HL-60/S4 (cell line): ENCODE data around the gene TYSND1.
"Not testable (repeated sequence)": the region's sequence is repeated elsewhere in the genome, so short reads cannot be mapped to it uniquely, and the experiment has no call there.

Source experiments
- in situ Hi-C: fragments of 300-500 bp; cut with MboI; formaldehyde crosslinking; loops from 2 replicates; pipeline ENCODE4 v1.14.3; 2022; ENCODE audit warnings: low sequenced_read_pairs

The TYSND1 gene

DNA sequence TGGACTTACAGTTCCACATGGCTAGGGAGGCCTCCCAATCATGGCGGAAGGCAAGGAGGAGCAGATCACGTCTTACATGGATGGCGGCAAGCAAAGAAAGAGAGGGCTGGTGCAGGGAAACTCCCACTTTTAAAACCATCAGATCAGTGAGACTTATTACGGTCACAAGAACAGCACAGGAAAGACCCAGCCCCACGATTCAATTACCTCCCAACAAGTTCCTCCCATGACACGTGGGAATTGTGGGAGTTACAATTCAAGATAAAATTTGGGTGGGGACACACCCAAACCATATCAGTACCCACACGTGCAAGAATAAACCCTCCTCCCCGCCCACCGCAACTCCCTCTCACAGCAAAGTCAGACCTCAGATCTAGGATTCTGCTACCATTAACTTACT lies 9.4 kb downstream of the TYSND1 start:
- in situ Hi-C loops = no loop called here

DNA sequence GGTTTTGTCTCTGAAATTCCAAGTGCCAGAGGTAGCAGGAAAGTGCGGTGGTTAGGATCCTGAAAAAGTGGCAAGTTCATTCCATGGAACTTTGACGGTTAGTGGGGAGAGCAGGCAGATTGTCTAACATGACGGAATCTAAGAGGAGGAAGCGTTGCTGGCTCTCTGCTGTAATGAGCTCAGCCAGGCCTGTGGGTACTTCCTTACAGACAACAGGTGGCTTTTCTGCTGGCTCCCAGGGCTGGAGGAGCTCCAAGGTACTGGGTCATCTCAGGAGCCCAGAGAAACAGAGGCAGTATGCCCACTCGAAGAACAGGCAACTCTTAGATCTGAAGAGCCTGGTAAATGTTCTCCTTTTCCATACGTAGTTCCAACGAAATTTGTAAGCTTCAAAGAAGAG lies 10.8 kb downstream of the TYSND1 start:
- in situ Hi-C loops = no loop called here

DNA sequence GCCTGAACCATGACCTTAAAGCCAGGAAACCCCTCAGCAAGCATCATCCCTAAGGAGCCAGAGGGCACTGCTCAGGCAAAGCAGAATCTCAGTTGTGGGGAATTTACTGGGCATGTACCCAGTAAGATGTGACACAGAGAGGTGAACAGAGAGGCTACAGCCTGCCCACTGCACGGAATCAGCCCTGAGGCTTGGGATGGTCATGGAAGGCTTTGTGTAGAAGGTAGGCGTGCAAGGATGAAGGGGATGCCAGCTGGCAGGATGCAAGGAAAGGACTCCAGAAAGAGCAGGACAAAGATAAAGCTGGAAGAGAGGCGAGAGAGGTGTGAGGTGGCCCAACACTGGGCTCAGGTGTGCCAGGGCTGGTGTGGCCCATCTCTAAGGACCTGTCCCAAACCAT lies 11.5 kb downstream of the TYSND1 start:
- in situ Hi-C loops = no loop called here

DNA sequence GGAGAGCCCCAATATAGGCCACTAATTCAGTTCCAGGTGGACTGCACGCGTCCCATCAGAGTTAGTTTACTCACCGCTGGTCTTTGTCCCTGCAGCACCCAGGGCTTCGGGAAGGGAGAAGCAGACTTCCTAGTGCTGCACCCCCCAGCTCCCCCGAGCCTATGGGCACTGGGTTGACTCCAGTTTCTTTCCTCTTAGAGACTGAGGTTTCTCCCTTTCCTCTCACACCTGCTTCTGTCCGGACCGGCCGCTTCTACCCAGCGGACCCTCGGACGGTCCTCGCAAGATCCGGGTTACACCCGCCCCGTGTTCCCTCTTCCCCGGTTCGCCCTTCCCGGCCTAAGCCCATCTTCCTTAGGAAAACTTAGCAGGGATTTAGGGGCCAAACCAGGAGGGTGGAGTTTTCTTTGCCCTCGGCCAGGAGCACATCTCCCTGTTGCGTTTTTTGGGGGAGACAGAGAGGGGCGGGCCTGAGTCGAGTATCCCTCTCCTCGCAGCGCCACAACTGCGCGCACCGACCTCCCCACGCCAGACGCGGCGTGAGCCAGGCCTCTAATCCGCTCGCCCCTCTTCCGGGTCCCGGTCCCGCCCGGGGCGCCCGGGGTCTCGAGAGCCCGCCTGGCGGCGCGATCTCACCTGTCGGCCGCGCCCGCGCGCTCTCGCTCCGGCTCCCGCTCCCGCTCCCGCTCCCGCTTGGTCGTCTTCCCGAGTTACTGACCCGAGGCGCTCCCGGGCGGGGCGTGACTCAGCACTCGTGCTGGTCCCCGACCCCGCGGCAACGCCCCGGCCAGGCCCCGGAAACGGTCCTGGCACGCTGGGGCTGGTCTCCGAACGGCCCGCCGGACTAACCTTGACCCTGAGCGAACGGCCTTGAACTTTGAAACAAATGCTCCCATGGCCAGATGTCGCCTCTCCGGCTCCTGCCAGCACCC lies 14.1 kb downstream of the TYSND1 start, which contains the start of gene AIFM2:
TSS of gene AIFM2 (minus strand) at position 728 of the 932 bp plus-strand sequence. CDS start 8,741 bp downstream, outside the sequence.
- in situ Hi-C loops = no loop called here

DNA sequence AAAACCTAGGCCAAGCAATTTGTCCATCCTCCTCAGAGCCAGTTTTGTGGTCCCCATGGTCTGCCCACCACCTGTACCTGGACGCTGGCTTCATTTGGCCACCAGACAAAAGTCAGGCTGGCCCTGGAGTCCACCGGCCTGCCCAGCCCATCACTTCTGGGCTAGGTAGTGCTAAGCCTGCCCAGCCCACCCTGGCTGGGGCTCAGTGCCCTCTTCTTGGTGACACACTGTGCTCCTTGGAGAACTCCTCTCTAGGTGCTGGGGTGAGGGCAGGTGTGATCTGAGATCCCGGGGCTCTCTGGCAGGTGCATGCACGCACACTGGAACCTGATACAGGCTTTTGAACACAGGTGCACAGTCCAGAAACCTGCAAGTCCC lies 15.0 kb downstream of the TYSND1 start:
- in situ Hi-C loops = no loop called here

DNA sequence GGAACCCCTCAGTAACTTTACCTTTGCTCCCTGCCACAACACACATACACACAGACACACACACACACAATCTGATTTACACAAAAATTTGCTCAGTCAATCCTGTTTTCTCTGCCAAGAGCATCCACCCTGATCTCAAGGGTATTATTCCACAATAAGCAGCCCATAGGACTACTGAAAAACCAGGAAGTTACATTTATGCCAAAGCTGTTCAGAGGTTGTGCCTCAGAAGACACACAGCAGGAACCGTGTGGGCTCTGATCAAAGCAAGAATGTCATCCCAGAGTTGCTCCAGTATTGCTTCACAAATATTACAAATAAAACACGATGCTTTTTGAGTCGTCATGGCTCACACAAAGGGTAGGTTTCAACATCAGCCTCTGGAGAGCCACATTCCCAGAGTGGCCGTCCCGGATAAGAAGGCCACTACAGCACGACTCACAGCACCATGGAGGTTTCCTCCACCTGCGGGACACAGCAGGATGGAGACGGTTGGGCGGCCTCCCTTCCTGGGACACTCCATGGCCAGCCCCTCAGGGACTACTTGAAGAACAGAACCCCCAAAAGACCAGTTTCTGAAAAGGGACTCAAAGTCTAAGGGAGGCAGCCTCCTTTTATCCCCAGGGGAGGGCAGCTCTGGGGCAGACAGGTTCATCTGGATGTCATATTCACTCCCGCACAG lies 15.5 kb downstream of the TYSND1 start:
- in situ Hi-C loops = no loop called here

GRCh38 chr10:70126700-70127395 lies 19.7 kb downstream of the TYSND1 start:
- in situ Hi-C loops = no loop called here

DNA sequence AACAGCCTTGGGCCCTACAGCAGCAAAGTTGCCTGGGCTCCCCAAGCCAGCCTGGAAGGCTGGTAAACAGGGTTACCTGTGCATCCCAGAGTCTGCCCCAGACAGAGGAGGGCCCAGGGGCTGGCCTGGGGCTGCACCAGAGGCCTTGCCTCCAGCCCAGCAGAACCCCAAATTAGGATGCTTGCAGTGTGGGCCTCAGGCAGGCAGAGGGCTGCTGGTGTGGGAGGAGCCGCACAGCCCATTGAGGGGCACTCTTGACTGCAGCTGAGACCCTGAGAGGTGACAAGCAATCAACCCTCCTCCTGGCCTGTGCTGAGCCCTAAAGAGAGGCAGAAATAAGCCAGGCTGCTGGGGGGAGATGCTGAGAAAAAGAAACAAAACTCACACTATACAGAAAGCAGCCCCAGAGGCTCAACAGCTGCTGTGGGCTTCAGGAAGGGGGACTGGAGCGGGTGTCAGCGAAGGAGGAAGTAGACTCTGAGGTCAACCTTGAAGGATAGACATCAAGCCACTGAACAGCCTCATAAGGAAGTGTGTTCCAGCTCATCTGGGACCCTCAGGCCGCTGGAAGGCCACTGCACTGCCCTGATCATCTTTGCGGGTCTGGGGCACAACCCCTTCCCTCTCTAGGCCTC lies 20.5 kb downstream of the TYSND1 start:
- in situ Hi-C loops = no loop called here

GRCh38 chr10:70124918-70125317 lies 21.6 kb downstream of the TYSND1 start:
- in situ Hi-C loops = no loop called here

GRCh38 chr10:70124415-70124814 lies 22.1 kb downstream of the TYSND1 start:
- in situ Hi-C loops = no loop called here

DNA sequence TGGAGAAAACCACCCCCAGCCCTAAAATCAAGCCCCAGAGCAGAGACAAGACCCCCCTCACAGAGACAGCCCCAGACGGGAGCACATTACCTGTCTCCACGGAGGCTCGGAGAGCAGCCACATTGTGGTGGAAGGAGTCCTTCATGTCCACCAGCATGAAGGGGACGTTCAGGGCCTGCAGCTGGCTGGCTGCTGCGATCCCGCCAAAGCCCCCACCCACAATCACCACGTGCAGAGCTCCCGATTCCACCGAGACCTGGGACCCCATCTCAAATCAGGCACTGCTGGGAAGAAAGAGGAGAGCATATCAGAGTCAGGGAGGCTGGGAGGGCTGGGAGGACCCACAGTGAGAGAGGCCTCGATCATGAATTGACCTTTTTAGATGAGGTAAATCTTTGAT lies 22.7 kb downstream of the TYSND1 start:
- in situ Hi-C loops = no loop called here

DNA sequence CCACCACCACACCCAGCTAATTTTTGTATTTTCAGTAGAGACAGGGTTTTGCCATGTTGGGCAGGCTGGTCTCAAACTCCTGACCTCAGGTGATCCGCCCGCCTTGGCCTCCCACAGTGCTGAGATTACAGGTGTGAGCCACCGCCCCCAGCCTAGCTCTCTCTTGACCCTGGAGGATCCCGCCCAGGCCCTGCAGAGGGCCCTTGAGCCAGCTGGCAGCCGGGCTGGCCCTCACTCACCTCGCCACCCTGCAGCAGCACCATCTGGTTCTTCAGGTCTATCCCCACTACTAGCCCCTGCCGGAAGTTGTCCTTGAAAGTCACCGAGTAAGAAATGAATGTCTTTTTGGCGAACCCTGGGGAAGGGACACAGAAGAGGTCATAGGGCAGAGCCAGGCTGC lies 23.3 kb downstream of the TYSND1 start:
- in situ Hi-C loops = not testable (repeated sequence)

- in situ Hi-C loops = no loop called here
Observed at GRCh38 chr10:70122742-70123141, 23.8 kb downstream of the TYSND1 start.

DNA sequence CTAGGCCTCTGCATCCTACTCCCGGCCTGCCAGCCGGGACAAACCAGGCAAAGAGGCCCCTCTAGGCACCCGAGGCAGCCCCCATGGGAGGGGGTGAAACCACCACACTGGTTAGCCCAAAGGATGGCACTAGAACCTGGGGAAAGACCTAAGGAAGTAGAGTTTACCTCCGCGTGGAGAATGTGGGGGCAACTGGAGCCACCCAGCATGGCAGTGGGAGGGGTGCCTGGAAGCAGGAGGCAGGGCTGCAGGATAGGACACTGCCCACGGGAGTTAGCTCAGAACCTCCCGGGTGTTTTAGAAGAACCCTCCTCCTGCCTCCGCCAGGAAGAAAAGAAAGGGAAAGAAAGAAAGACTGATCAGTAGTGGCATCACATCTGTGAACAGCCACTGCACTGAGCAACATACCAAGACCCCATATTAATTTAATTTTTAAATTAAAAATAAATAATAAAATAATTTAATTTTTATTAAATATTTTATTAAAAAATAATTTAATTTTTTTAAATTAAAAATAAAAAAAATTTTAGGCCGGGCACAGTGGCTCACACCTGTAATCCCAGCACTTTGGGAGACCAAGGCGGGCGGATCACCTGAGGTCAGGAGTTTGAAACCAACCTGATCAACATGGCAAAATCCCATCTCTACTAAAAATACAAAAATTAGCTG lies 25.1 kb downstream of the TYSND1 start:
- in situ Hi-C loops = no loop called here

DNA sequence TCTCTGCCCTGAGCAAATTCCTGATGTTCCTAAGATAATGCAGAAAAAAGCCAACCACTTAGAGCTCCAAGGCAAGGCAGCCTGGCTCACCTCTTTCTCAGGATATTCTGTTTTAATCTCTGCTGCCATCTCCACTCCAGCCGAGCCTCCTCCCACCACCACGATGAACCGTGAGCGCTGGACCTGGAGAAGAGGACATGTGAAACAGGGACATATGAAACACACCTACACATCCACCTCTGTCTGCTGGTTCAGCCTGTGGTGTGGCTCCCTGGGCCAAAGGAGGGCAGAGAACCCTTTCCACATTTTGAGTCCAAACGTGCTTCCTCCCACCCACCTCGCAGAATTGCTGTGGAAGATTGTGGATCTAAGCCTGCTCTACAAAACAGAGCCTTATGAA lies 26.1 kb downstream of the TYSND1 start:
- in situ Hi-C loops = no loop called here

- in situ Hi-C loops = no loop called here
Observed at GRCh38 chr10:70119623-70120022, 26.9 kb downstream of the TYSND1 start.

DNA sequence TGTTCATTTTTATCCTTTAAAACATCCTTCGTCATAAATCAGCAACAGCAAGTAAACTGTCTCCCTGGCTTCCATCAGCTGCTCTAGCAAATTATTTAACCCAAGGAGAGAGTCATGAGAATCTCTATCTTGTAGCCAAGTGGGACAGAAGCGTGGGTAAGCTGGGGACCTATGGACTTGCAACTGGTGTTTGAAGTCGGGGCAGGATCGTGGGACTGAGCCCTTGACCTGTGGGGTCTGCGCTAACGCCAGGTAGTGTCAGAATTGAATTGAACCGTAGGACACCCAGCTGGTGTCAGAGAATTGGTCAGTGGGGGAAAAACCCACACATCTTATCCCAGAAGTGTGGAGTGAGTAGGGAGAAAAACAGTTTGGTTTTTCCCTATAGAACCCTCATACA lies 27.3 kb downstream of the TYSND1 start:
- in situ Hi-C loops = no loop called here

GRCh38 chr10:70118196-70118595 lies 28.3 kb downstream of the TYSND1 start:
- in situ Hi-C loops = no loop called here

GRCh38 chr10:70117646-70118045 lies 28.9 kb downstream of the TYSND1 start:
- in situ Hi-C loops = no loop called here

- in situ Hi-C loops = no loop called here
Observed at GRCh38 chr10:70115948-70116682, 30.4 kb downstream of the TYSND1 start.
